Mesendoderm (in vitro differentiated cells): ENCODE measurements around the gene COMMD4.
"Not testable (repeated sequence)": the region's sequence is repeated elsewhere in the genome, so short reads cannot be mapped to it uniquely, and the experiment has no call there.

Experiments used
- DNase-seq: peaks from one replicate; pipeline ENCODE4 v3.0.0; 2013
- H2AK5ac ChIP-seq: 2 replicates; pipeline ENCODE4 v1.6.1; 2013; ENCODE audit warnings: low read length, inconsistent platforms
- H2BK120ac ChIP-seq: 2 replicates; pipeline ENCODE4 v1.6.1; 2013; ENCODE audit warnings: low read depth, mild to moderate bottlenecking, low read length, moderate library complexity, mixed read lengths
- H2BK15ac ChIP-seq: replicated peaks from 2 replicates; pipeline ENCODE4 v1.6.1; 2013; ENCODE audit warnings: low read depth, mild to moderate bottlenecking, moderate library complexity
- H2BK5ac ChIP-seq: 2 replicates; pipeline ENCODE4 v1.6.1; 2013; ENCODE audit warnings: low read length, inconsistent platforms
- H3K18ac ChIP-seq: 2 replicates; pipeline ENCODE4 v1.6.1; 2013; ENCODE audit warnings: mild to moderate bottlenecking, low read length, mixed read lengths
- H3K23ac ChIP-seq: one replicate; pipeline ENCODE4 v1.6.1; 2013; ENCODE audit warnings: low read length
- H3K27ac ChIP-seq: 2 replicates; pipeline ENCODE4 v1.5.1; 2013; ENCODE audit warnings: low read depth, mild to moderate bottlenecking, inconsistent platforms, low read length, moderate library complexity
- H3K27me3 ChIP-seq: 2 replicates; pipeline ENCODE4 v1.6.1; 2013; ENCODE audit warnings: low read length, control low read depth, mild to moderate bottlenecking, inconsistent platforms; ENCODE audit not compliant: insufficient read depth, poor library complexity
- H3K36me3 ChIP-seq: 2 replicates; pipeline ENCODE4 v1.6.1; 2013; ENCODE audit warnings: low read length, inconsistent platforms; ENCODE audit not compliant: control insufficient read depth, insufficient read depth
- H3K4ac ChIP-seq: one replicate; pipeline ENCODE4 v1.6.1; 2013; ENCODE audit warnings: low read depth, mild to moderate bottlenecking, low read length, moderate library complexity
- H3K4me1 ChIP-seq: 2 replicates; pipeline ENCODE4 v1.6.1; 2013; ENCODE audit warnings: low read depth, low read length, inconsistent platforms; ENCODE audit not compliant: control insufficient read depth
- H3K4me2 ChIP-seq: 2 replicates; pipeline ENCODE4 v1.6.1; 2013; ENCODE audit warnings: low read length
- H3K4me3 ChIP-seq: 2 replicates; pipeline ENCODE4 v1.5.1; 2013; ENCODE audit warnings: mild to moderate bottlenecking, low read length
- H3K56ac ChIP-seq: one replicate; pipeline ENCODE4 v1.6.1; 2013; ENCODE audit warnings: low read length
- H3K79me1 ChIP-seq: 2 replicates; pipeline ENCODE4 v1.6.1; 2013; ENCODE audit warnings: low read length, inconsistent platforms
- H3K79me2 ChIP-seq: 2 replicates; pipeline ENCODE4 v1.6.1; 2013; ENCODE audit warnings: mild to moderate bottlenecking, low read length; ENCODE audit not compliant: control insufficient read depth, insufficient read depth
- H3K9ac ChIP-seq: 2 replicates; pipeline ENCODE4 v1.6.1; 2013; ENCODE audit warnings: low read length, inconsistent platforms
- H4K5ac ChIP-seq: one replicate; pipeline ENCODE4 v1.6.1; 2013; ENCODE audit warnings: low read length
- H4K8ac ChIP-seq: one replicate; pipeline ENCODE4 v1.6.1; 2013; ENCODE audit warnings: low read depth, mild to moderate bottlenecking, control low read depth, low read length, moderate library complexity
- WGBS: extraction: QIAGEN DNeasy Blood & Tissue Kit; methylation state at CpG from one replicate; pipeline ENCODE4 v1.1.7; 2013; ENCODE audit warnings: low lambda C conversion rate, missing lambda C conversion rate; ENCODE audit not compliant: insufficient coverage; ENCODE audit errors: extremely low coverage; 5-methylcytosine and 5-hydroxymethylcytosine counted together

COMMD4 gene

DNA sequence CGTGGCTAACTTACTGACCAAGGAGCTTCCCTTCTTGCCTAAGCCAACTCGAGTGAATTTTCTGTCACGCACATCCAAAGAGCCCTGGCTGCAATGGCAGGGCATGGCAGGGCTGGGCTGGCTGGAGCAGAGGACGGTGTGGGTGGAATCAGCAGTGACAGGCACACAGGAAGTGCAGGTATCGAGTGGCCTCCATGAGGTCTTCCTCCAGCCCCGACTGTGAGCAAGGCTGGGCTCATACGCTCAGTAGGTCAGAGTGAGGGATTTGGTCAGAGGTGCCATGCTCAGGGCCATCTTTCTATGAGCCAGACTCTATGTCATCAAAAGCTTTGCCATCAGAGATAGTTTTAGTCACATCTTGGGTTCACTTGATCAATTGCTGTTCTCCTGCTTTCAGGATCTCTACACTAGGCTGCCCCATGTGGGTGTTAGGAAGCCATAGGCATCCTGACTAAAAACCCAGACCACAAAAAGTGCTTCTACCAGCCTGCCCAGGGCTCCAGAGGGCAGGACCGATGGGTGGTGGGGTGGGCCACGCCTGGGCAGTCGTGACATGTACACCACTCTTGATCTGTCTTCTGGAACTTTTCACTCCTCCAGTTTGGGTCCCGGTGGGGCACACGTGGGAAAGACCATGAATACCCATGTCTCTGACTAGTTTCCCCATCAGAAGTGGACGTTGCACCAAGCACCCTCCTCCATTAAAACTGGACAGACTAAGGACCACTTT lies 22.6 kb upstream of the COMMD4 start:
- no peak overlapping the region for H2BK15ac ChIP-seq
- no peak overlapping the region for H2BK5ac ChIP-seq
- H3K36me3 ChIP-seq = no peaks in the 10 kb centered on the region
- no peak overlapping the region for H3K4me3 ChIP-seq
- no peak overlapping the region for H4K5ac ChIP-seq
- H3K27ac ChIP-seq = no peak overlapping the region
- no peak overlapping the region for H3K9ac ChIP-seq
- H3K4me2 ChIP-seq = no peak overlapping the region
- H4K8ac ChIP-seq = no peak overlapping the region
- no CpG with 5 or more reads among the region's 13 CpGs for WGBS
- no peak overlapping the region for H3K23ac ChIP-seq
- H3K79me1 ChIP-seq = no peaks in the 10 kb centered on the region
- H3K56ac ChIP-seq = no peak overlapping the region
- DNase-seq = no peak
- H2AK5ac ChIP-seq = no peak overlapping the region
- no peak overlapping the region for H3K4ac ChIP-seq
- H3K79me2 ChIP-seq = no peaks in the 10 kb centered on the region
- H2BK120ac ChIP-seq = no peak overlapping the region
- H3K4me1 ChIP-seq = no peaks in the 10 kb centered on the region
- H3K27me3 ChIP-seq = no peaks in the 10 kb centered on the region
- no peak overlapping the region for H3K18ac ChIP-seq

DNA sequence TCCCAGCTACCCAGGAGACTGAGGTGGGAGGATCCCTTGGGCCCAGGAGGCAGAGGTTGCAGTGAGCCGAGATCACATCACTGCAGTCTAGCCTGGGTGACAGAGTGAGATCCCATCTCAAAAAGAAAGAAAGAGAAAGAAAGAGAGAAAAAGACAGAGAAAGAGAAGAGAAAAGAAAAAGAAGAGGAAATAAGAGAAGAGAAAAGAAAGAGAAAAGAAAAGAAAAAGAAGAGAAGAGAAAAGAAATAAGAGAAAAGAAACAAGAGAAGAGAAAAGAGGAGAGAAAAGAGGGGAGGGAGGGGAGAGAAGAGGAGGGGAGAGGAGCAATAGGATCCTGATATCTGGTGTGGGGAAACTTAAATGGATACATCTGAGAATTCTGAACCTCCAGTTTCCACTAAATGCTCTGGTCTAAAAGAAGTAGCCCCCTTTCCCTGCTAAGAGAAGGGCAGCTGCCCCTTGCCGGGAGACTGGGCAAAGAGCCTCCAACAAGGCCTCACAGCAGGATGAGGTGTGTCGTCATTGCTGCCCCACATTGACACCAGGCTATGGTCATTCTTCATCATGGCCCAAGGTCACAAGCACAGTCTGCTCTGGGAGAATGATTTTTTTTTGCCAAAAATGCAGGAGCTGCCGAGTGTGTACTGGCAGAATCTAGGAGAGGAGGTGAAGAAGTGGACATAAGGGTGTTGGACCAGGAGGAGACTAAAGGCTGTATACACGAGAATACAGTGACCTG lies 21.1 kb upstream of the COMMD4 start:
- no peak overlapping the region for H3K9ac ChIP-seq
- H3K4me1 ChIP-seq = no peaks in the 10 kb centered on the region
- H2BK120ac ChIP-seq = no peak overlapping the region
- no peak overlapping the region for H4K5ac ChIP-seq
- H2AK5ac ChIP-seq = no peak overlapping the region
- no peak overlapping the region for H2BK15ac ChIP-seq
- no CpG with 5 or more reads among the region's 5 CpGs for WGBS
- H3K79me2 ChIP-seq = no peaks in the 10 kb centered on the region
- H3K56ac ChIP-seq = no peak overlapping the region
- no peak overlapping the region for H3K4me2 ChIP-seq
- no peak for DNase-seq
- H3K23ac ChIP-seq = no peak overlapping the region
- no peak overlapping the region for H2BK5ac ChIP-seq
- H3K27me3 ChIP-seq = no peaks in the 10 kb centered on the region
- no peak overlapping the region for H3K4ac ChIP-seq
- H3K36me3 ChIP-seq = no peaks in the 10 kb centered on the region
- no peaks in the 10 kb centered on the region for H3K79me1 ChIP-seq
- no peak overlapping the region for H4K8ac ChIP-seq
- H3K4me3 ChIP-seq = no peak overlapping the region
- no peak overlapping the region for H3K18ac ChIP-seq
- no peak overlapping the region for H3K27ac ChIP-seq

DNA sequence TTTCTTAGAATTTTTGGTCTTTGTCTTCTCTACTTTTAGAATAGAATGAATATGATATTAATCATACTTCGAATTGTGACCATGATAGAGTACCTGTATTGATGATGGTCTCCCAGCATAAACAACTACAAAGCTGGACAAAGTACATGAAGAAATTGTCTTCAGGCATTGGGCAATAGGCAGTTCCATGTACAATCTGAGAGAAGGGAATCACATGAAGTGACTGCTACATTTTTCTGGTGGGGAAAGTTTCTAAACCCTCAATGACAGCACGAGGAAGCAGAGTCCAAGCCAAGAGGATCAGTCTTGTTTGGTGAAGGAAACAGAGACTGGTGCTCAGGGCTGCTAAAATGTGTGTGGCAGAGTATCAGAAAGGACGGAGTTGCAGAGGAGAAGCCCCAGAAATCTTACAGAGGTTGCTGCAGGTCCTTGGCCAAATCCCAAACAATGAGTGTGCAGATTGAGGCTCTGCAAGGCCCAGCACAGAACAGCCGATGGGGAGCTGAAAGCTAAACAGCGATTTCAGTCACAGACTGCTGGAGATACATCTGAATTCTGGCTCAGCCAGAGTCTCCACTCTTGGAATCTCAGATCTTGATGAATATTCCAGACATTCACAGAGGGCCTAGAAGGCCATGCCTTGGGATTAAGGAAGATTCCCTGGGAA lies 16.5 kb upstream of the COMMD4 start:
- not testable (repeated sequence) for H3K4ac ChIP-seq, H2BK15ac ChIP-seq, H2AK5ac ChIP-seq, H3K36me3 ChIP-seq, H3K27me3 ChIP-seq, H3K79me2 ChIP-seq, H3K23ac ChIP-seq, H3K9ac ChIP-seq, H3K4me1 ChIP-seq, H3K4me3 ChIP-seq, H4K8ac ChIP-seq, H3K56ac ChIP-seq, H4K5ac ChIP-seq, H3K18ac ChIP-seq, H3K79me1 ChIP-seq, H3K27ac ChIP-seq, H2BK5ac ChIP-seq, DNase-seq, H2BK120ac ChIP-seq, H3K4me2 ChIP-seq
- no CpG with 5 or more reads among the region's 5 CpGs for WGBS

- Histone ChIP-seq H2BK15ac (no peak overlapping the region), H3K79me2 (no peaks in the 10 kb centered on the region), H3K27ac (no peak overlapping the region), H3K4me3 (no peak overlapping the region), H3K27me3 (no peaks in the 10 kb centered on the region), H4K8ac (no peak overlapping the region), H3K18ac (no peak overlapping the region), H3K79me1 (no peaks in the 10 kb centered on the region), H3K23ac (no peak overlapping the region), H2BK5ac (no peak overlapping the region), H3K9ac (no peak overlapping the region), H2BK120ac (no peak overlapping the region), H3K4me1 (no peaks in the 10 kb centered on the region), H3K4me2 (no peak overlapping the region), H2AK5ac (no peak overlapping the region), H3K36me3 (no peaks in the 10 kb centered on the region), H4K5ac (no peak overlapping the region), H3K4ac (no peak overlapping the region), H3K56ac (no peak overlapping the region)
- WGBS = 100% methylated on average over 5 of the region's 6 CpGs
- DNase-seq = no peak
Measured at GRCh38 chr15:75321711-75322110, 14.2 kb upstream of the COMMD4 start.

GRCh38 chr15:75325922-75326321 lies 9.9 kb upstream of the COMMD4 start:
- whole genome bisulfite sequencing = no CpG with 5 or more reads among the region's 4 CpGs

More at GRCh38 chr15:75325922-75326321, 9.9 kb upstream of the COMMD4 start:
- Histone ChIP-seq H2BK15ac (no peak overlapping the region), H4K8ac (no peak overlapping the region), H3K4me2 (no peak overlapping the region), H3K4me3 (no peak overlapping the region), H3K56ac (no peak overlapping the region), H2AK5ac (no peak overlapping the region), H3K4me1 (no peaks in the 10 kb centered on the region), H3K4ac (no peak overlapping the region), H2BK5ac (no peak overlapping the region), H3K23ac (no peak overlapping the region), H3K27me3 (no peaks in the 10 kb centered on the region), H3K79me2 (no peaks in the 10 kb centered on the region), H3K27ac (no peak overlapping the region), H3K9ac (no peak overlapping the region), H4K5ac (no peak overlapping the region), H3K79me1 (no peaks in the 10 kb centered on the region), H2BK120ac (no peak overlapping the region), H3K36me3 (no peaks in the 10 kb centered on the region), H3K18ac (no peak overlapping the region)
- DNase-seq = no peak
